C4-2B (cell line): Measurements from ENCODE around the gene HNRNPF.
"Not testable (repeated sequence)": the region's sequence is repeated elsewhere in the genome, so short reads cannot be mapped to it uniquely, and the experiment has no call there.

Experiments
- H3K27ac ChIP-seq: fragments of 450-650 bp; 2 replicates; pipeline ENCODE4 v1.5.1; 2017
- CTCF ChIP-seq: fragments of 450-650 bp; conservative IDR thresholded peaks from 2 replicates; pipeline ENCODE4 v1.5.1; 2017; ENCODE audit warnings: mild to moderate bottlenecking
- ZFX ChIP-seq: fragments of 450-650 bp; IDR thresholded peaks from 2 replicates; pipeline ENCODE4 v1.6.1; 2017

HNRNPF gene

GRCh38 chr10:43393606-43394360 lies 15.2 kb downstream of the HNRNPF start:
- no peak overlapping the region; the same call in 1 of the 2 replicates for H3K27ac ChIP-seq
- TF ChIP-seq CTCF (no peak), ZFX (no peak)

- H3K27ac ChIP-seq: not testable (repeated sequence)
These were observed 15.8 kb downstream of the HNRNPF start for GRCh38 chr10:43393186-43393585.

- H3K27ac ChIP-seq: no peak overlapping the region; the same call in 1 of the 2 replicates
- TF ChIP-seq ZFX: no peak
- no peak for TF ChIP-seq CTCF
These were observed 16.2 kb downstream of the HNRNPF start for GRCh38 chr10:43392748-43393147.

- no peak overlapping the region for H3K27ac ChIP-seq
- TF ChIP-seq ZFX: no peak
- TF ChIP-seq CTCF: no peak
These were observed 17.5 kb downstream of the HNRNPF start for GRCh38 chr10:43391496-43391895.

GRCh38 chr10:43390759-43391158 lies 18.2 kb downstream of the HNRNPF start:
- no peak; the same call in 1 of the 2 replicates for TF ChIP-seq CTCF
- TF ChIP-seq ZFX: no peak
- H3K27ac ChIP-seq: no peak overlapping the region

- no peak for TF ChIP-seq ZFX
- no peak for TF ChIP-seq CTCF
- H3K27ac ChIP-seq: no peak overlapping the region
These were observed 18.7 kb downstream of the HNRNPF start for GRCh38 chr10:43390333-43390732.

GRCh38 chr10:43389867-43390266 lies 19.1 kb downstream of the HNRNPF start:
- H3K27ac ChIP-seq: no peak overlapping the region
- TF ChIP-seq CTCF (no peak), ZFX (no peak)

GRCh38 chr10:43387678-43388032 lies 21.3 kb downstream of the HNRNPF start:
- H3K27ac ChIP-seq: no peak overlapping the region
- TF ChIP-seq CTCF (no peak), ZFX (no peak)
